ENCODE measurements around the gene INPP5D. TPM values are rescaled to one million over a fixed set of nuclear protein-coding genes. Genes with fewer than 3 reads are reported as not detected.
"Not testable (repeated sequence)": the region's sequence is repeated elsewhere in the genome, so short reads cannot be mapped to it uniquely, and the experiment has no call there.

The INPP5D gene
- total RNA-seq, 1 donor from 2014 or later: 2.2 TPM

- Mint-ChIP-seq H3K27me3 (ENCODE audit: unreplicated experiment) (peaks cover 1% of the 10 kb centered on the region), H3K9me3 (ENCODE audit: unreplicated experiment) (peaks cover 4% of the 10 kb centered on the region), H3K4me3 (ENCODE audit: unreplicated experiment) (no peak overlapping the region), H3K27ac (ENCODE audit: unreplicated experiment) (no peak overlapping the region), H3K4me1 (ENCODE audit: low read depth, unreplicated experiment) (no peaks in the 10 kb centered on the region), H3K36me3 (ENCODE audit: unreplicated experiment) (peaks cover 7% of the 10 kb centered on the region)
- no peak for DNase-seq
- TF ChIP-seq CTCF (IDR thresholded peaks at IDR 0.05; ENCODE audit: partially characterized antibody, unreplicated experiment): no peak
These were observed 125.2 kb downstream of the INPP5D start for GRCh38 chr2:233185330-233185729.

GRCh38 chr2:233185963-233186362 lies 125.8 kb downstream of the INPP5D start:
- H3K4me1 Mint-ChIP-seq (ENCODE audit: low read depth, unreplicated experiment): no peaks in the 10 kb centered on the region
- TF ChIP-seq CTCF (IDR thresholded peaks at IDR 0.05; ENCODE audit: partially characterized antibody, unreplicated experiment): no peak
- no peak for DNase-seq
- H3K27ac Mint-ChIP-seq (ENCODE audit: unreplicated experiment): no peak overlapping the region
- peaks cover 5% of the 10 kb centered on the region for H3K36me3 Mint-ChIP-seq (ENCODE audit: unreplicated experiment)
- no peak overlapping the region for H3K4me3 Mint-ChIP-seq (ENCODE audit: unreplicated experiment)
- peaks cover 3% of the 10 kb centered on the region for H3K9me3 Mint-ChIP-seq (ENCODE audit: unreplicated experiment)
- H3K27me3 Mint-ChIP-seq (ENCODE audit: unreplicated experiment): peaks cover 1% of the 10 kb centered on the region

- Mint-ChIP-seq H3K36me3 (ENCODE audit: unreplicated experiment) (no peaks in the 10 kb centered on the region), H3K9me3 (ENCODE audit: unreplicated experiment) (peaks cover 3% of the 10 kb centered on the region), H3K4me1 (ENCODE audit: low read depth, unreplicated experiment) (no peaks in the 10 kb centered on the region), H3K27ac (ENCODE audit: unreplicated experiment) (no peak overlapping the region), H3K4me3 (ENCODE audit: unreplicated experiment) (no peak overlapping the region), H3K27me3 (ENCODE audit: unreplicated experiment) (peaks cover 1% of the 10 kb centered on the region)
- DNase-seq: no peak
- no peak for TF ChIP-seq CTCF (IDR thresholded peaks at IDR 0.05; ENCODE audit: partially characterized antibody, unreplicated experiment)
These were observed 126.7 kb downstream of the INPP5D start for GRCh38 chr2:233186851-233187250.

GRCh38 chr2:233189025-233189424 lies 128.9 kb downstream of the INPP5D start:
- H3K9me3 Mint-ChIP-seq (ENCODE audit: unreplicated experiment): peaks cover 7% of the 10 kb centered on the region
- H3K36me3 Mint-ChIP-seq (ENCODE audit: unreplicated experiment): no peaks in the 10 kb centered on the region
- H3K4me3 Mint-ChIP-seq (ENCODE audit: unreplicated experiment): no peak overlapping the region
- H3K27ac Mint-ChIP-seq (ENCODE audit: unreplicated experiment): no peak overlapping the region
- DNase-seq: no peak
- H3K4me1 Mint-ChIP-seq (ENCODE audit: low read depth, unreplicated experiment): no peaks in the 10 kb centered on the region
- no peak for TF ChIP-seq CTCF (IDR thresholded peaks at IDR 0.05; ENCODE audit: partially characterized antibody, unreplicated experiment)
- H3K27me3 Mint-ChIP-seq (ENCODE audit: unreplicated experiment): peaks cover 1% of the 10 kb centered on the region

GRCh38 chr2:233191016-233191415 lies 130.9 kb downstream of the INPP5D start:
- H3K27me3 Mint-ChIP-seq (ENCODE audit: unreplicated experiment); H3K4me3 Mint-ChIP-seq (ENCODE audit: unreplicated experiment); H3K36me3 Mint-ChIP-seq (ENCODE audit: unreplicated experiment); DNase-seq; H3K4me1 Mint-ChIP-seq (ENCODE audit: low read depth, unreplicated experiment); H3K9me3 Mint-ChIP-seq (ENCODE audit: unreplicated experiment); H3K27ac Mint-ChIP-seq (ENCODE audit: unreplicated experiment): not testable (repeated sequence)

GRCh38 chr2:233193738-233194137 lies 133.6 kb downstream of the INPP5D start:
- H3K27ac Mint-ChIP-seq (ENCODE audit: unreplicated experiment): no peak overlapping the region

More at GRCh38 chr2:233193738-233194137, 133.6 kb downstream of the INPP5D start:
- Mint-ChIP-seq H3K36me3 (ENCODE audit: unreplicated experiment) (no peaks in the 10 kb centered on the region), H3K27me3 (ENCODE audit: unreplicated experiment) (peaks cover 6% of the 10 kb centered on the region), H3K4me3 (ENCODE audit: unreplicated experiment) (no peak overlapping the region), H3K4me1 (ENCODE audit: low read depth, unreplicated experiment) (no peaks in the 10 kb centered on the region), H3K9me3 (ENCODE audit: unreplicated experiment) (peaks cover 7% of the 10 kb centered on the region)
- no peak for DNase-seq
- TF ChIP-seq CTCF (IDR thresholded peaks at IDR 0.05; ENCODE audit: partially characterized antibody, unreplicated experiment): no peak
